Naive thymus-derived CD4-positive, alpha-beta T cell (primary cell): ENCODE data around the gene STK32C. TPM values are rescaled to one million over a fixed set of nuclear protein-coding genes. Genes with fewer than 3 reads are reported as not detected.

Experiments
- ATAC-seq: fragments of 150-1000 bp; cut with Tn5 transposase; 2 replicates; pipeline ENCODE4 v1.10.0; 2021; ENCODE audit warnings: mild to moderate bottlenecking, moderate library complexity
- CTCF ChIA-PET: fragments of 350-600 bp; sonication (Branson Sonifier 250); formaldehyde crosslinking; loops from one replicate; lab custom pipeline; 2021; ENCODE audit warnings: antibody characterized with exemption; lab: Charles Lee
- POLR2A ChIA-PET: fragments of 350-600 bp; sonication (Branson Sonifier 250); formaldehyde crosslinking; loops from one replicate; lab custom pipeline; 2021; ENCODE audit warnings: antibody characterized with exemption, inconsistent platforms; lab: Charles Lee
- DNase-seq, 9 donors: peaks; one replicate each; pipeline versions ENCODE4 v3.0.0 to v3.0.0-alpha.2; 2020 to 2022; ENCODE audit warnings: mixed read lengths in 1 of 9
- H3K27ac ChIP-seq: one replicate; pipeline ENCODE4 v1.7.0; 2013; ENCODE audit warnings: mild to moderate bottlenecking, low read depth, low read length, moderate library complexity
- H3K27me3 ChIP-seq, 2 donors: one replicate each; pipeline ENCODE4 v1.7.0; 2013; ENCODE audit warnings: low read length in 2 of 2, mild to moderate bottlenecking in 2 of 2, moderate library complexity in 2 of 2; ENCODE audit not compliant: control insufficient read depth in 2 of 2, insufficient read depth in 2 of 2
- H3K36me3 ChIP-seq, 3 experiments: 1 replicate in 2 of 3; 2 replicates in 1 of 3; pipeline ENCODE4 v1.7.0; 2013; ENCODE audit warnings: low read length in 3 of 3, mild to moderate bottlenecking in 3 of 3, moderate library complexity in 1 of 3; ENCODE audit not compliant: insufficient read depth in 3 of 3, control insufficient read depth in 2 of 3
- H3K4me1 ChIP-seq, 2 donors: one replicate each; pipeline ENCODE4 v1.7.0; 2013; ENCODE audit warnings: low read length in 2 of 2, mild to moderate bottlenecking in 2 of 2, moderate library complexity in 1 of 2; ENCODE audit not compliant: control insufficient read depth in 2 of 2, insufficient read depth in 2 of 2
- H3K4me3 ChIP-seq: 2 replicates; pipeline ENCODE4 v1.7.0; 2013; ENCODE audit warnings: mild to moderate bottlenecking, low read length
- H3K9me3 ChIP-seq, 3 experiments: 1 replicate in 2 of 3; 2 replicates in 1 of 3; pipeline ENCODE4 v1.7.0; 2013; ENCODE audit warnings: low read length in 3 of 3; ENCODE audit not compliant: control insufficient read depth in 2 of 3
- H3K27ac Mint-ChIP-seq, 9 donors: one replicate each; pipeline ENCODE4 v1.8.0; 2020 to 2022; ENCODE audit warnings: mixed read lengths in 9 of 9, mild to moderate bottlenecking in 8 of 9, moderate library complexity in 5 of 9, inconsistent platforms in 2 of 9
- H3K27me3 Mint-ChIP-seq, 5 donors: one replicate each; pipeline ENCODE4 v1.8.0; 2021 to 2022; ENCODE audit warnings: mixed read lengths in 5 of 5, mild to moderate bottlenecking in 1 of 5
- H3K36me3 Mint-ChIP-seq, 5 donors: one replicate each; pipeline ENCODE4 v1.8.0; 2020 to 2022; ENCODE audit warnings: mixed read lengths in 5 of 5, mild to moderate bottlenecking in 3 of 5, inconsistent platforms in 1 of 5
- H3K4me1 Mint-ChIP-seq, 7 donors: one replicate each; pipeline ENCODE4 v1.8.0; 2020 to 2022; ENCODE audit warnings: mixed read lengths in 7 of 7, mild to moderate bottlenecking in 3 of 7, inconsistent platforms in 1 of 7
- H3K4me3 Mint-ChIP-seq, 10 donors: one replicate each; pipeline ENCODE4 v1.8.0; 2020 to 2022; ENCODE audit warnings: mild to moderate bottlenecking in 10 of 10, mixed read lengths in 10 of 10, moderate library complexity in 6 of 10, inconsistent platforms in 2 of 10
- H3K9me3 Mint-ChIP-seq, 11 donors: one replicate each; pipeline ENCODE4 v1.8.0; 2020 to 2022; ENCODE audit warnings: mixed read lengths in 11 of 11, mild to moderate bottlenecking in 4 of 11, inconsistent platforms in 1 of 11, moderate library complexity in 1 of 11
- intact Hi-C, 2 donors: fragments of 100-400 bp; cut with micrococcal nuclease; formaldehyde crosslinking; loops; one replicate each; pipeline ENCODE4 v1.15.1; 2023
- polyA plus RNA-seq, 2 donors: library from polyadenylated mRNA; unstranded; fragments of 300-500 nt; fragmentation: Illumina TruSeq; gene quantifications; one replicate each; pipeline ENCODE4 v1.2.3, GENCODE V29; 2021
- total RNA-seq, 6 experiments: library from RNA in 5 of 6; stranded (reverse) in 5 of 6; gene quantifications; 1 replicate in 5 of 6; 2 replicates in 1 of 6; pipeline ENCODE4 v1.2.3 and lab custom pipeline; 2021 to 2026

Gene STK32C
- total and polyA plus RNA-seq, 7 experiments from 2014 or later: 4.6 to 19.4 (median 11.8) TPM

- H3K9me3 ChIP-seq: no peaks in the 10 kb centered on the region
- H3K27ac ChIP-seq: no peak overlapping the region
- peaks cover 0 to 5% (median 4%) of the 10 kb centered on the region in 7 donors for H3K4me1 Mint-ChIP-seq
- H3K27me3 Mint-ChIP-seq: no peaks in the 10 kb centered on the region
- ATAC-seq: no peak
- H3K27ac Mint-ChIP-seq: no peak overlapping the region
- no peak for DNase-seq
- CTCF ChIA-PET: interaction anchor here (1.5 kb wide), 1 partner anchor 33 kb away, joined by 7 read pairs; no protein-coding TSS in a partner anchor
- peaks cover 0 to 25% (median 12%) of the 10 kb centered on the region in 5 donors for H3K36me3 Mint-ChIP-seq
- intact Hi-C loops: no loop called here
- no peak overlapping the region for H3K4me3 Mint-ChIP-seq
- H3K4me3 ChIP-seq: no peak overlapping the region
- H3K27me3 ChIP-seq: no peaks in the 10 kb centered on the region
- H3K9me3 Mint-ChIP-seq: no peaks in the 10 kb centered on the region
- no peaks in the 10 kb centered on the region for H3K4me1 ChIP-seq
- POLR2A ChIA-PET: interaction anchor here (1.1 kb wide), 1 partner anchor 86 kb away, joined by 3 read pairs; no protein-coding TSS in a partner anchor
- peaks cover 0 to 11% (median 0%) of the 10 kb centered on the region in 3 experiments for H3K36me3 ChIP-seq
These were observed 40.1 kb upstream of the STK32C start for GRCh38 chr10:132347931-132348267.

- Histone ChIP-seq H3K36me3 (peaks cover 0 to 11% (median 0%) of the 10 kb centered on the region in 3 experiments), H3K4me1 (no peaks in the 10 kb centered on the region), H3K27ac (no peak overlapping the region), H3K27me3 (no peaks in the 10 kb centered on the region), H3K9me3 (no peaks in the 10 kb centered on the region), H3K4me3 (no peak overlapping the region)
- intact Hi-C loops: no loop called here
- H3K4me1 Mint-ChIP-seq: peaks cover 0 to 2% (median 0%) of the 10 kb centered on the region in 7 donors
- POLR2A ChIA-PET: interaction anchor here (1.1 kb wide), 1 partner anchor 87 kb away, joined by 3 read pairs; no protein-coding TSS in a partner anchor
- CTCF ChIA-PET: interaction anchor here (1.5 kb wide), 1 partner anchor 32 kb away, joined by 7 read pairs; no protein-coding TSS in a partner anchor
- H3K36me3 Mint-ChIP-seq: peaks cover 2 to 29% (median 15%) of the 10 kb centered on the region in 5 donors
- peak overlapping the region in 1 of 9 donors; percentile 74 for H3K27ac Mint-ChIP-seq
- DNase-seq (no peak), ATAC-seq (no peak)
- no peaks in the 10 kb centered on the region for H3K27me3 Mint-ChIP-seq
- H3K4me3 Mint-ChIP-seq: no peak overlapping the region
- H3K9me3 Mint-ChIP-seq: peaks cover 0 to 3% (median 2%) of the 10 kb centered on the region in 11 donors
These were observed 39.6 kb upstream of the STK32C start for GRCh38 chr10:132347211-132347930.

- Mint-ChIP-seq H3K27ac (peak overlapping the region in 1 of 9 donors; percentile 74), H3K4me1 (peaks cover 0 to 2% (median 0%) of the 10 kb centered on the region in 7 donors), H3K36me3 (peaks cover 2 to 33% (median 21%) of the 10 kb centered on the region in 5 donors), H3K9me3 (peaks cover 0 to 8% (median 4%) of the 10 kb centered on the region in 11 donors), H3K27me3 (no peaks in the 10 kb centered on the region), H3K4me3 (no peak overlapping the region)
- Histone ChIP-seq H3K27ac (no peak overlapping the region), H3K4me3 (no peak overlapping the region), H3K4me1 (no peaks in the 10 kb centered on the region), H3K9me3 (peaks cover 0 to 1% (median 0%) of the 10 kb centered on the region in 3 experiments), H3K36me3 (peaks cover 0 to 11% (median 0%) of the 10 kb centered on the region in 3 experiments), H3K27me3 (no peaks in the 10 kb centered on the region)
- CTCF ChIA-PET: no interaction called here
- intact Hi-C loops: no loop called here
- no peak for ATAC-seq
- no peak for DNase-seq
- POLR2A ChIA-PET: no interaction called here
These were observed 39.1 kb upstream of the STK32C start for GRCh38 chr10:132346806-132347205.

- H3K27ac Mint-ChIP-seq: no peak overlapping the region
- H3K36me3 Mint-ChIP-seq: peaks cover 2 to 40% (median 26%) of the 10 kb centered on the region in 5 donors
- H3K9me3 ChIP-seq: peaks cover 0 to 3% (median 0%) of the 10 kb centered on the region in 3 experiments
- H3K27ac ChIP-seq: no peak overlapping the region
- ChIA-PET CTCF (no interaction called here), POLR2A (no interaction called here)
- no peak for ATAC-seq
- peaks cover 0 to 11% (median 0%) of the 10 kb centered on the region in 3 experiments for H3K36me3 ChIP-seq
- no peak overlapping the region for H3K4me3 Mint-ChIP-seq
- no peaks in the 10 kb centered on the region for H3K27me3 Mint-ChIP-seq
- H3K9me3 Mint-ChIP-seq: peaks cover 0 to 16% (median 8%) of the 10 kb centered on the region in 11 donors
- no peaks in the 10 kb centered on the region for H3K27me3 ChIP-seq
- no peak for DNase-seq
- intact Hi-C loops: no loop called here
- H3K4me1 Mint-ChIP-seq: no peaks in the 10 kb centered on the region
- no peak overlapping the region for H3K4me3 ChIP-seq
- H3K4me1 ChIP-seq: no peaks in the 10 kb centered on the region
These were observed 37.6 kb upstream of the STK32C start for GRCh38 chr10:132345345-132345744.

- H3K4me1 Mint-ChIP-seq: peaks cover 0 to 3% (median 0%) of the 10 kb centered on the region in 7 donors
- Histone ChIP-seq H3K27me3 (no peaks in the 10 kb centered on the region), H3K27ac (no peak overlapping the region), H3K4me3 (no peak overlapping the region), H3K36me3 (peaks cover 0 to 11% (median 0%) of the 10 kb centered on the region in 3 experiments), H3K4me1 (no peaks in the 10 kb centered on the region), H3K9me3 (peaks cover 0 to 3% (median 0%) of the 10 kb centered on the region in 3 experiments)
- H3K27ac Mint-ChIP-seq: no peak overlapping the region
- ChIA-PET POLR2A (no interaction called here), CTCF (no interaction called here)
- H3K36me3 Mint-ChIP-seq: peaks cover 2 to 40% (median 26%) of the 10 kb centered on the region in 5 donors
- DNase-seq (no peak), ATAC-seq (no peak)
- intact Hi-C loops: no loop called here
- no peaks in the 10 kb centered on the region for H3K27me3 Mint-ChIP-seq
- H3K4me3 Mint-ChIP-seq: no peak overlapping the region
- H3K9me3 Mint-ChIP-seq: peaks cover 0 to 16% (median 8%) of the 10 kb centered on the region in 11 donors
These were observed 36.6 kb upstream of the STK32C start for GRCh38 chr10:132344386-132344785.

GRCh38 chr10:132342553-132342952 is 34.8 kb upstream of the STK32C start:
- no peak for ATAC-seq
- Mint-ChIP-seq H3K4me1 (peaks cover under 1 to 5% (median 2%) of the 10 kb centered on the region in 7 donors), H3K27ac (no peak overlapping the region), H3K36me3 (peaks cover 2 to 40% (median 26%) of the 10 kb centered on the region in 5 donors), H3K9me3 (peaks cover 0 to 16% (median 8%) of the 10 kb centered on the region in 11 donors), H3K27me3 (no peaks in the 10 kb centered on the region), H3K4me3 (no peak overlapping the region)
- Histone ChIP-seq H3K9me3 (peaks cover 0 to 3% (median 0%) of the 10 kb centered on the region in 3 experiments), H3K27me3 (no peaks in the 10 kb centered on the region), H3K4me3 (no peak overlapping the region), H3K4me1 (no peaks in the 10 kb centered on the region), H3K27ac (no peak overlapping the region), H3K36me3 (peaks cover 0 to 7% (median 0%) of the 10 kb centered on the region in 3 experiments)
- POLR2A ChIA-PET: no interaction called here
- CTCF ChIA-PET: interaction anchor here (0.6 to 1.2 kb wide), 4 partner anchors 8 to 119 kb away, joined by 3 to 6 read pairs (median 4); no protein-coding TSS in a partner anchor
- DNase-seq: no peak
- intact Hi-C loops: no loop called here
